Body of pancreas (tissue), 4 donors: ENCODE data around the gene XRCC3.

Source experiments
- CTCF ChIP-seq, 7 experiments: fragments of 450-650 bp in 4 of 7; fragments of 200-600 bp in 3 of 7; sonication (generic) in 3 of 7; IDR thresholded peaks; one replicate each; pipeline ENCODE4 v1.5.1; 2016 to 2019; ENCODE audit warnings: antibody characterized with exemption in 7 of 7
- POLR2A ChIP-seq, 3 donors: fragments of 450-650 bp; IDR thresholded peaks; one replicate each; pipeline ENCODE4 v1.6.1; 2016; ENCODE audit warnings: antibody characterized with exemption in 3 of 3, mild to moderate bottlenecking in 2 of 3

- TF ChIP-seq POLR2A (IDR thresholded peaks at IDR 0.05): no peak
- no peak for TF ChIP-seq CTCF (IDR thresholded peaks at IDR 0.05)
These were observed 55.6 kb downstream of the XRCC3 start for GRCh38 chr14:103659631-103660030.
